Trophoblast cell (in vitro differentiated cells and primary cell): ENCODE data around the gene TBL1XR1.

ENCODE experiments used
- DNase-seq, 2 donors: peaks; one replicate each; pipeline ENCODE4 v3.0.0-alpha.2; 2016
- H2AFZ ChIP-seq: 2 replicates; pipeline ENCODE4 v1.6.1; 2013; ENCODE audit warnings: low read length, moderate library complexity, mild to moderate bottlenecking; ENCODE audit not compliant: insufficient read depth, poor library complexity
- H2AK5ac ChIP-seq: 2 replicates; pipeline ENCODE4 v1.6.1; 2013; ENCODE audit warnings: mild to moderate bottlenecking, low read length
- H2BK120ac ChIP-seq: 2 replicates; pipeline ENCODE4 v1.6.1; 2013; ENCODE audit warnings: low read length, mild to moderate bottlenecking, moderate library complexity; ENCODE audit not compliant: insufficient read depth, poor library complexity
- H2BK12ac ChIP-seq: 2 replicates; pipeline ENCODE4 v1.6.1; 2013; ENCODE audit warnings: mild to moderate bottlenecking, low read length, moderate library complexity
- H2BK5ac ChIP-seq: 2 replicates; pipeline ENCODE4 v1.6.1; 2013; ENCODE audit warnings: low read length, low read depth, moderate library complexity, mild to moderate bottlenecking; ENCODE audit not compliant: poor library complexity
- H3K14ac ChIP-seq: 2 replicates; pipeline ENCODE4 v1.6.1; 2013; ENCODE audit warnings: mild to moderate bottlenecking, low read length
- H3K18ac ChIP-seq: 2 replicates; pipeline ENCODE4 v1.6.1; 2013; ENCODE audit warnings: mild to moderate bottlenecking, low read length
- H3K23ac ChIP-seq: 2 replicates; pipeline ENCODE4 v1.6.1; 2013; ENCODE audit warnings: low read length
- H3K27ac ChIP-seq: 2 replicates; pipeline ENCODE4 v1.5.1; 2013; ENCODE audit warnings: low read depth, mild to moderate bottlenecking, inconsistent platforms, low read length, moderate library complexity
- H3K27me3 ChIP-seq: 2 replicates; pipeline ENCODE4 v1.6.1; 2013; ENCODE audit warnings: inconsistent platforms, mild to moderate bottlenecking, low read length, moderate library complexity; ENCODE audit not compliant: insufficient read depth
- H3K36me3 ChIP-seq, 2 experiments: 1 replicate in 1 of 2; 2 replicates in 1 of 2; pipeline ENCODE4 v1.6.1; 2013; ENCODE audit warnings: low read length in 2 of 2, mild to moderate bottlenecking in 2 of 2, moderate library complexity in 1 of 2; ENCODE audit not compliant: insufficient read depth in 2 of 2, control insufficient read depth in 1 of 2
- H3K4ac ChIP-seq: 2 replicates; pipeline ENCODE4 v1.6.1; 2013; ENCODE audit warnings: low read depth, mild to moderate bottlenecking, low read length, moderate library complexity
- H3K4me1 ChIP-seq, 2 experiments: 1 replicate in 1 of 2; 2 replicates in 1 of 2; pipeline ENCODE4 v1.6.1; 2013; ENCODE audit warnings: low read length in 2 of 2, mild to moderate bottlenecking in 2 of 2, moderate library complexity in 1 of 2; ENCODE audit not compliant: insufficient read depth in 2 of 2, control insufficient read depth in 1 of 2
- H3K4me2 ChIP-seq: 2 replicates; pipeline ENCODE4 v1.6.1; 2013; ENCODE audit warnings: inconsistent platforms, mild to moderate bottlenecking, low read length, moderate library complexity
- H3K4me3 ChIP-seq: 2 replicates; pipeline ENCODE4 v1.5.1; 2013; ENCODE audit warnings: mild to moderate bottlenecking, low read depth, low read length, inconsistent platforms
- H3K79me1 ChIP-seq: one replicate; pipeline ENCODE4 v1.6.1; 2013; ENCODE audit warnings: low read length
- H3K79me2 ChIP-seq: 2 replicates; pipeline ENCODE4 v1.6.1; 2013; ENCODE audit warnings: low read length, mild to moderate bottlenecking; ENCODE audit not compliant: control insufficient read depth, insufficient read depth, poor library complexity
- H3K9ac ChIP-seq: 2 replicates; pipeline ENCODE4 v1.6.1; 2013; ENCODE audit warnings: mild to moderate bottlenecking, low read length
- H3K9me3 ChIP-seq: 2 replicates; pipeline ENCODE4 v1.6.1; 2013; ENCODE audit warnings: low read depth, mild to moderate bottlenecking, control low read depth, inconsistent platforms, low read length; ENCODE audit not compliant: insufficient read depth
- H4K12ac ChIP-seq: 2 replicates; pipeline ENCODE4 v1.6.1; 2013; ENCODE audit warnings: low read depth, mild to moderate bottlenecking, low read length, moderate library complexity
- H4K8ac ChIP-seq: 2 replicates; pipeline ENCODE4 v1.6.1; 2013; ENCODE audit warnings: low read depth, mild to moderate bottlenecking, low read length, moderate library complexity
- H4K91ac ChIP-seq: one replicate; pipeline ENCODE4 v1.6.1; 2013; ENCODE audit warnings: low read depth, mild to moderate bottlenecking, low read length, moderate library complexity
- WGBS: extraction: QIAGEN DNeasy Blood & Tissue Kit; methylation state at CpG from one replicate; pipeline ENCODE4 v1.1.7; 2013; ENCODE audit warnings: missing lambda C conversion rate; ENCODE audit not compliant: insufficient read length, insufficient coverage; ENCODE audit errors: extremely low coverage; 5-methylcytosine and 5-hydroxymethylcytosine counted together

TBL1XR1 gene

DNA sequence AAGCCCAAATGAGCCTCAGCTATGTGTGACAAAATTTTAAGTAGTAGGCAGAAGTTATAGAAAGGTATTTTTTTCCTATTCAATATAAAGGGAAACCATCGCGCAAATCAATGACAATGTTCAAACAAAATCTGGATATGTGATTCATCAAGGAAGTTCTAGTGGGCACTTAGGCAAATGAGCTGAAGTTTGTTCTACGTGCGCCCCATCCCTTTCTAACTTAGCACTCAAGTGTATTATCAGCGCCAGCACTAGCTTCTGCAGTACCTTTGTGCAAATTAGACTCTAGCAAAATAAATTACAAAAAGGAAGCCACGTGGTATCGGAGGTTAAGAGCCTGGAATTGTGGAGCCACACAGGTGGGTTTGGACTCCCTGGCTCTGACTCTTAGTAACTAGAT lies 91.1 kb downstream of the TBL1XR1 start:
- no peak overlapping the region for H4K91ac ChIP-seq
- peaks cover 3% of the 10 kb centered on the region for H3K79me2 ChIP-seq
- H2BK120ac ChIP-seq: no peak overlapping the region
- no peak overlapping the region for H2AFZ ChIP-seq
- DNase-seq: no peak
- no peak overlapping the region for H3K4me2 ChIP-seq
- H3K27me3 ChIP-seq: no peaks in the 10 kb centered on the region
- no peaks in the 10 kb centered on the region for H3K9me3 ChIP-seq
- no peak overlapping the region for H3K23ac ChIP-seq
- no peak overlapping the region for H3K9ac ChIP-seq
- no peak overlapping the region for H4K12ac ChIP-seq
- H3K18ac ChIP-seq: no peak overlapping the region
- H3K79me1 ChIP-seq: no peaks in the 10 kb centered on the region
- H3K36me3 ChIP-seq: no peaks in the 10 kb centered on the region
- H3K27ac ChIP-seq: no peak overlapping the region
- no peak overlapping the region for H2BK5ac ChIP-seq
- H3K4ac ChIP-seq: no peak overlapping the region
- H3K14ac ChIP-seq: no peak overlapping the region
- WGBS: no CpG with 5 or more reads among the region's 7 CpGs
- no peak overlapping the region for H4K8ac ChIP-seq
- H2AK5ac ChIP-seq: no peak overlapping the region
- H2BK12ac ChIP-seq: no peak overlapping the region
- no peak overlapping the region for H3K4me3 ChIP-seq
- H3K4me1 ChIP-seq: peaks cover 0 to 5% of the 10 kb centered on the region in 2 experiments

DNA sequence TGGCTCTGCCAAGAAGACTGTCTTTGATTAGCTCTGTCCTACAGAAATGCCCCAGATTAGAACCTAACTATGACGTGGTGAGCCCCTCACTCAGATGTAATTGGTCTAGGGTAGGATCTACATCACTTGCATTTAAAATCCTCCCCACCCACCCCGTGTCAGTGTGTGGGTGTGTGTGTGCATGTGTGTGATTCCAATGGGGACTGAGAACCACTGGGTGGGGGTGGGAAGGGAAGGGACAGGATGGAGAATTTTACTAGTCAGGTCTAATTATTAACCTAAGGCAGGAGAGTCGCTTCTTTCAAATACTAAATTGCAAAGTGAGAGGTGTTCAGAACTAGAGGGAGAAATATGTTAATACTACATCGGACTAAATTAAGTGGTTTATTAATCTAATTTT lies 91.7 kb downstream of the TBL1XR1 start:
- Histone ChIP-seq H4K91ac (no peak overlapping the region), H3K23ac (no peak overlapping the region), H2AK5ac (no peak overlapping the region), H3K4me3 (no peak overlapping the region), H3K79me1 (no peaks in the 10 kb centered on the region), H2BK120ac (no peak overlapping the region), H3K9me3 (no peaks in the 10 kb centered on the region), H3K4me1 (peaks cover 0 to 2% of the 10 kb centered on the region in 2 experiments), H2AFZ (no peak overlapping the region), H3K27me3 (no peaks in the 10 kb centered on the region), H3K18ac (no peak overlapping the region), H3K36me3 (no peaks in the 10 kb centered on the region), H3K14ac (no peak overlapping the region), H4K12ac (no peak overlapping the region), H4K8ac (no peak overlapping the region), H3K27ac (no peak overlapping the region), H3K9ac (no peak overlapping the region), H3K4me2 (no peak overlapping the region), H2BK12ac (no peak overlapping the region), H3K4ac (peak overlapping the region; percentile 93), H3K79me2 (peaks cover 6% of the 10 kb centered on the region), H2BK5ac (no peak overlapping the region)
- DNase-seq: no peak
- no CpG with 5 or more reads among the region's 4 CpGs for WGBS

DNA sequence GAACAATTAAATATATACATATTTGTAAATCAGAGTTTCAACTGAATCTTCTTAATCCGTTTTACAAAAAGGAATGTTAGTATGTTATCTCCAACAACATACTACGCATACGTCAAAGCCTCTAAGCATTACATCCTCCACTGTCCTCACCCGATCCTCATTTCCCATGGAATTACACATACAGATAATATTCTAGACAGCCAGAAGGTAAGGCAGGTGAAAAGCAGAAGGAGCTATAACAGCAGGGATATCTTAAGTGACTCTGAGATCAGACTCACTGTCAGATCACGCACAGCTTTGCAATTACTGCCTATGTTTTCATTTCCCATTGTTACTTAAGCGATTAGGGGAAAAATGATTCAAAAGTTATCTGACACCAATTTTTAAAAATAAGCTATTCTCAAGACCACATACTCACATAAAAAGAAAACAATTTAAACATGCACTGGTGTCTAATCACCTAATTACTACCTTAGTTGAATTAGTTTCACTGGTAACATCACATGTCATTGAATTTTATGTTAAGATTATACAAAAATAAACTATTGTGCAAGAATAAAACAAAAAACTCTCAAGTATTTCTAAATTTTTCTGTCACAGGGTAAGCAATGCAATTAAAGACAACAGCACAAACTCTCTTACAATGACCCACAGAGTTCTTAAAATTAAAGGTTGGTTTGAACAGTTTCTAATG lies 92.8 kb downstream of the TBL1XR1 start:
- Histone ChIP-seq H2BK12ac (no peak overlapping the region), H2BK5ac (no peak overlapping the region), H3K9me3 (no peaks in the 10 kb centered on the region), H3K27ac (no peak overlapping the region), H2AK5ac (no peak overlapping the region), H4K8ac (no peak overlapping the region), H3K23ac (no peak overlapping the region), H2BK120ac (no peak overlapping the region), H2AFZ (no peak overlapping the region), H4K12ac (no peak overlapping the region), H3K14ac (no peak overlapping the region), H3K4me2 (no peak overlapping the region), H3K9ac (no peak overlapping the region), H3K4ac (no peak overlapping the region), H3K79me1 (no peaks in the 10 kb centered on the region), H3K4me3 (no peak overlapping the region), H4K91ac (no peak overlapping the region), H3K27me3 (no peaks in the 10 kb centered on the region), H3K79me2 (peaks cover 12% of the 10 kb centered on the region), H3K18ac (no peak overlapping the region), H3K4me1 (peaks cover 0 to 2% of the 10 kb centered on the region in 2 experiments), H3K36me3 (no peaks in the 10 kb centered on the region)
- peak; percentile 80 to 90 for DNase-seq
- WGBS: no CpG with 5 or more reads among the region's 6 CpGs

DNA sequence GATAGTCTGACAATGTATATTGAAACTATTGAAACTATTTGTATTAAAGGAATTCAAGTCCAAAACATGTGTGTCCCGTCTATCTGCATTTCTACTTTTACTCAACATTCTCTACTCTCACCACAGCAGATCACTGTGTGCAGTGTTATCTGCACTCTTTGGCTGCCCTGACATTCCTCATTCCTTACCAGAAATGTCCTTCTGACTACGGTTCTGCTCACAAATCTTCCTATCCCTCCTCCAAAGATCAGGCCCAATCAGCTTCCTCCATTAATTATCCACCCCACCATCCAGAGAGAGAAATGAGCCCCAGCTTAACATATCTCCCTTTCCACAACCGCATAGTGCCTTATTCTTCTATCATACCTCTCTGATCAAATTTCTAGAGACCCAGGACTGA lies 94.7 kb downstream of the TBL1XR1 start:
- no peak overlapping the region for H3K4me3 ChIP-seq
- WGBS: no CpG with 5 or more reads among the region's 3 CpGs
- H3K79me1 ChIP-seq: no peaks in the 10 kb centered on the region
- H3K18ac ChIP-seq: no peak overlapping the region
- no peak overlapping the region for H2AK5ac ChIP-seq
- H3K27me3 ChIP-seq: no peaks in the 10 kb centered on the region
- H3K4me1 ChIP-seq: peaks cover 0 to 2% of the 10 kb centered on the region in 2 experiments
- H2BK12ac ChIP-seq: no peak overlapping the region
- no peak overlapping the region for H2AFZ ChIP-seq
- no peak overlapping the region for H4K12ac ChIP-seq
- no peak overlapping the region for H4K91ac ChIP-seq
- no peak overlapping the region for H4K8ac ChIP-seq
- peak; percentile 76 to 92 for DNase-seq
- no peak overlapping the region for H3K9ac ChIP-seq
- H3K27ac ChIP-seq: no peak overlapping the region
- H3K9me3 ChIP-seq: no peaks in the 10 kb centered on the region
- H3K36me3 ChIP-seq: peaks cover 0 to 2% of the 10 kb centered on the region in 2 experiments
- H2BK120ac ChIP-seq: no peak overlapping the region
- no peak overlapping the region for H2BK5ac ChIP-seq
- H3K4ac ChIP-seq: no peak overlapping the region
- H3K14ac ChIP-seq: no peak overlapping the region
- H3K79me2 ChIP-seq: peaks cover 12% of the 10 kb centered on the region
- no peak overlapping the region for H3K4me2 ChIP-seq
- no peak overlapping the region for H3K23ac ChIP-seq
